GM19328 (cell line): Measurements from ENCODE around the gene FOXC2.

ENCODE experiments used
- ATAC-seq: cut with Tn5 transposase; IDR thresholded peaks from one replicate; pipeline ENCODE4 v1.9.1; 2021; ENCODE audit warnings: mild to moderate bottlenecking, moderate library complexity; ENCODE audit not compliant: unreplicated experiment

The FOXC2 gene

GRCh38 chr16:86532526-86532815 lies 34.2 kb upstream of the FOXC2 start:
- ATAC-seq, result no peak

GRCh38 chr16:86533076-86533475 lies 33.6 kb upstream of the FOXC2 start:
- ATAC-seq, result no peak

- no peak for ATAC-seq
Measured at GRCh38 chr16:86533767-86534351, 32.8 kb upstream of the FOXC2 start.

GRCh38 chr16:86534779-86535615 lies 31.6 kb upstream of the FOXC2 start:
- no peak for ATAC-seq

- ATAC-seq, result no peak
Measured at GRCh38 chr16:86536621-86537020, 30.0 kb upstream of the FOXC2 start.

GRCh38 chr16:86537486-86537885 lies 29.1 kb upstream of the FOXC2 start:
- ATAC-seq, result no peak

- ATAC-seq, result no peak
Measured at GRCh38 chr16:86538196-86538780, 28.3 kb upstream of the FOXC2 start.

GRCh38 chr16:86540894-86541293 lies 25.7 kb upstream of the FOXC2 start:
- ATAC-seq, result no peak

- ATAC-seq, result no peak
Measured at GRCh38 chr16:86541560-86541959, 25.1 kb upstream of the FOXC2 start.

GRCh38 chr16:86542756-86543750 lies 23.6 kb upstream of the FOXC2 start:
- no peak for ATAC-seq

- ATAC-seq, result no peak
Measured at GRCh38 chr16:86545481-86545880, 21.1 kb upstream of the FOXC2 start.

- no peak for ATAC-seq
Measured at GRCh38 chr16:86545954-86546637, 20.5 kb upstream of the FOXC2 start.

GRCh38 chr16:86546638-86547013 lies 20.0 kb upstream of the FOXC2 start:
- ATAC-seq, result no peak

GRCh38 chr16:86547286-86547685 lies 19.3 kb upstream of the FOXC2 start:
- no peak for ATAC-seq

GRCh38 chr16:86549076-86549892 lies 17.3 kb upstream of the FOXC2 start:
- ATAC-seq, result no peak

GRCh38 chr16:86549893-86550190 lies 16.8 kb upstream of the FOXC2 start:
- ATAC-seq, result no peak

GRCh38 chr16:86550281-86550680 lies 16.3 kb upstream of the FOXC2 start:
- no peak for ATAC-seq

- no peak for ATAC-seq
Measured at GRCh38 chr16:86553356-86553755, 13.3 kb upstream of the FOXC2 start.

GRCh38 chr16:86554599-86554916 lies 12.1 kb upstream of the FOXC2 start:
- no peak for ATAC-seq
